Neural progenitor cell (in vitro differentiated cells): Measurements from ENCODE around the gene SET.

ENCODE experiments used
- EZH2 ChIP-seq: fragments of 200-600 bp; sonication (generic); IDR thresholded peaks from 2 replicates; pipeline ENCODE4 v1.6.1; 2017; ENCODE audit warnings: antibody characterized with exemption, mild to moderate bottlenecking, moderate library complexity
- TF ChIP-seq, protein P1 (sequence below): fragments of 200-600 bp; sonication (generic); IDR thresholded peaks from 2 replicates; pipeline ENCODE4 v1.5.1; 2017; ENCODE audit warnings: antibody characterized with exemption, mild to moderate bottlenecking

GRCh38 chr9:128653908-128654307 lies 35.1 kb upstream of the SET start:
- TF ChIP-seq, protein P1, sequence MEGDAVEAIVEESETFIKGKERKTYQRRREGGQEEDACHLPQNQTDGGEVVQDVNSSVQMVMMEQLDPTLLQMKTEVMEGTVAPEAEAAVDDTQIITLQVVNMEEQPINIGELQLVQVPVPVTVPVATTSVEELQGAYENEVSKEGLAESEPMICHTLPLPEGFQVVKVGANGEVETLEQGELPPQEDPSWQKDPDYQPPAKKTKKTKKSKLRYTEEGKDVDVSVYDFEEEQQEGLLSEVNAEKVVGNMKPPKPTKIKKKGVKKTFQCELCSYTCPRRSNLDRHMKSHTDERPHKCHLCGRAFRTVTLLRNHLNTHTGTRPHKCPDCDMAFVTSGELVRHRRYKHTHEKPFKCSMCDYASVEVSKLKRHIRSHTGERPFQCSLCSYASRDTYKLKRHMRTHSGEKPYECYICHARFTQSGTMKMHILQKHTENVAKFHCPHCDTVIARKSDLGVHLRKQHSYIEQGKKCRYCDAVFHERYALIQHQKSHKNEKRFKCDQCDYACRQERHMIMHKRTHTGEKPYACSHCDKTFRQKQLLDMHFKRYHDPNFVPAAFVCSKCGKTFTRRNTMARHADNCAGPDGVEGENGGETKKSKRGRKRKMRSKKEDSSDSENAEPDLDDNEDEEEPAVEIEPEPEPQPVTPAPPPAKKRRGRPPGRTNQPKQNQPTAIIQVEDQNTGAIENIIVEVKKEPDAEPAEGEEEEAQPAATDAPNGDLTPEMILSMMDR = no peak
- TF ChIP-seq EZH2 = no peak
